ENCODE measurements around the gene KIF2C.
"Not testable (repeated sequence)": the region's sequence is repeated elsewhere in the genome, so short reads cannot be mapped to it uniquely, and the experiment has no call there.

The KIF2C gene

DNA sequence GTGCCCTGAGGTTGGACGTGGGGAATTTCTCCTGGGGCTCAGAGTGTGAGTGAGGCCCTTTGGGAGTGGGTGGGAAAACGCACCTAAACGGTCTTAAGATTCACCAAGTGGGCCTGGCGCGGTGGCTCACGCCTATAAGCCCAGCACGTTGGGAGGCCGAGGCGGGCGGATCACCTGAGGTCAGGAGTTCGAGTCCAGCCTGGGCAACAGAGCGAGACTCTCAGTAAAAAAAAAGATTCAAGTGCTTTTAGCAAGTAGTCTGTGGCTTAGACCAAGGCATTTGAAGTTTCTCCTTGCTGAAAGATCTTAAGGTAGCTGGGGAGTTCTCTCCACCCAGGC is 37.1 kb downstream of the KIF2C start:
- no peak for FAIRE-seq

GRCh38 chr1:44777547-44777946 is 37.9 kb downstream of the KIF2C start:
- no peak for FAIRE-seq

- no peak for FAIRE-seq
Observed at GRCh38 chr1:44777969-44778635, 38.5 kb downstream of the KIF2C start.

DNA sequence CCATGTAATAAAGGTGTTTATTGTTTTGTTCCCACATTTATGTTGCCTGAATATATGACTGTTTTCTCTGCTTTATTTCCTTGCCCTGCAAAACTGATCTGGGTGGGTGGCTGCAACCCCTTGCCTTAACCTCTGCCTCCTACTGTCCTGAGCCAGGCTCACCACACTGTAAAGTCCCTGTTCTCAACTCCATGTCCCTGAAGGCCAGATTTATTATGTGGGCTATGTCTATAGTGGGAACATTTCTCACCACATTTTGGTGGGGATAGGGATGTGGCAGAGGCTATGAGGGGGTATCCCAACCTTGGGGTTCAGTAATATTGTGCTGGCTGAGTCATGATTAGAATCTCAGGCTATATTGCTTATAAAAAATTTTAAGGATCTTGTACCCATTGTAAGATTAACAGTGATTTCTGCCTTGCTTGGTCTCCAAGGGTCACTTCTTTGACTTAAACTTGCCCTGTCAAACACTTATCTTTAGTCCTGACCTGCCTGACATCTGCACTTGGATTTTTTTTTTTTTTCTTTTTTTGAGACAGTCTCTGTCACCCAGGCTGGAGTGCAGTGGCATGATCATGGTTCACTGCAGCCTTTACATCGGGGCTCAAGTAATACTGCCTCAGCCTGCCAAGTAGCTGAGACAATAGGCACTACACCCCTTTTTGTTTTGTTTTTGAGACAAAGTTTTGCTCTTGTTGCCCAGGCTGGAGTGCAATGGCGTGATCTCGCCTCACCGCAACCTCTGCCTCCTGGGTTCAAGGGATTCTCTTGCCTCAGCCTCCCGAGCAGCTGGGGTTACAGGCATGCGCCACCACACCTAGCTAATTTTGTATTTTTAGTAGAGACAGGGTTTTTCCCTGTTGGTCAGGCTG is 39.3 kb downstream of the KIF2C start:
- no peak for FAIRE-seq

GRCh38 chr1:44780583-44781121 is 41.0 kb downstream of the KIF2C start:
- no peak for FAIRE-seq

DNA sequence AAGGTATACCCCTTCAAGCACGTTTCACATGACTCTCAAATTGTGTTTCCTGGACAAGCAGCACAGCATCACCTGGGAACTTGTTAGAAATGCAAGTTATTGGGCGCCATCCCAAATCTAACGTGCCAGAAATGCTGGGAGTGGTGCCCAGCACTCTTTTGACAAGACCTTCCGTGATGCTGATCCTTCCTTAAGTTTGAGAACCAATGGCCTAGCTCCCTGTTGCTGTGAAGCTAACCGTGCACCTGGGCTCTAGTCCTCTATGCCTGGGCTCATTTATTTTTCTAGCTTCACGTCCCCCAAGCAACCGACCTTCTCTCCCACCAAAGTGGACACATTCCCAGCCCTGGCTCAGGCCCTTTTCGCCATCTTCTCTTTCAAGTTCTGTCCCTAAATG is 44.1 kb downstream of the KIF2C start:
- FAIRE-seq: no peak

- FAIRE-seq: no peak
Observed at GRCh38 chr1:44784094-44785028, 44.7 kb downstream of the KIF2C start.

- no peak for FAIRE-seq
Observed at GRCh38 chr1:44785029-44785380, 45.4 kb downstream of the KIF2C start.

DNA sequence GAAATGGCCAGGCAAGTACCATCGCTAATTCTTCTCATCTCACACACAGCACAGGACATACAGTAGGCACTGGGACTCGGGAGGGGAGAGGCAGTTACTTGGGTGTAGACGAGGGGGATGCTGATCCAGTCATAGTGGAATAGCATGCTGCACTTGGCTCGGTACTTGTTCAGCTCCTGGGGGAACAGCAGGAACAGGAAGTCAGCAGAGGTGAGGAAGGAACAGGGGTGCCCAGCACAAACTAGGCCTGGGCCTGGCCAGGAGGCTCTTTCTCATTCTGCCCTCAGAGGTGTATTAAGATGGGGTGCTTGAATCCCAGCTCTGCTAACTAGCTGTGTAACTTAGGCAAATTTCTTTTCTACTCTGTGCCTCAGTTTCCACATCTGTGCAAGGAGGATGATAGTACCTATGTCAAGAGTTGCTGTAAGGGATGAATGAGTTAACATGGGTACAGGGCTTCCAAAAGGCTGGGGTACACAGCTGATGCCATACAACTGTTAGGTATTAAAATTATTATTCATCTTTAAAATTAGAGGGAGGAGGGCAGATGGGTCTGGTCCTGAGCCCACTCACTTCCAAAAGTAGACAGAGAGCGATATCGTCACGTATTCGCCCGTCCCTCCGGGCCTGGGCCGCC is 46.0 kb downstream of the KIF2C start:
- FAIRE-seq: no peak

DNA sequence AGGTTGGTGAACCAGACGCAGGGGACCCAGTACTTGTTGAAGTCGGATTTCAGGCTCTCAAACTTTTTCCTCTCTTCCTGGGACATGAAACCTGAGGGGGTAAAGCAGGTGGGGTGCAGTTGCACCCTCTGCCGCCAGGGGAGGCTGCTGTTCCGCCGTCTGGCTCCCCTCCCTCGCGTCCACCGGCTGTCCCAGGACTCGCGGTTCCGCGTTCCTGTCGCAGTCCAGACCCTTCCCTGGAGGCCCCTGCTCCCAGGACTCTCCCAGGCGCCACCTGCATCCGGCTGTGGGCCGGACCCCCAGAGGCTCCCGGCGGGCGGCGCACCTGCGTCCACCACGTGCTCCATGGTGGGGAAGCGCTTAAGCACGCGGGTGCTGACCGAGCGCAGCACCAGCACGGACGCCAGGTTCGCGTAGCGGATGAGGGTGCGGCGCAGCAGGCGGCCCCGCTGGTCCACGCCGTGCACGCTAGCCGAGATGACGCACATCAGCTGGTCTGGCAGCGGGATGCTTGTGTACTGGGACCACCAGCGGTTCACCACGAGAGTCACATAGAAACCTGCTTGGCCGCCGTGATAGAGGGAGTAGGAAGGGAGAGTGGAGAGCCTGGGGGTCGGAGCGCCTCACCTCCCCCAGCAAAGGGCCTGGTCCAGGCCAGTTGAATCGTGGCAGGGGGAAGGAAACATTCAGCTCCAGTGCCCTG is 46.7 kb downstream of the KIF2C start:
- FAIRE-seq: no peak

DNA sequence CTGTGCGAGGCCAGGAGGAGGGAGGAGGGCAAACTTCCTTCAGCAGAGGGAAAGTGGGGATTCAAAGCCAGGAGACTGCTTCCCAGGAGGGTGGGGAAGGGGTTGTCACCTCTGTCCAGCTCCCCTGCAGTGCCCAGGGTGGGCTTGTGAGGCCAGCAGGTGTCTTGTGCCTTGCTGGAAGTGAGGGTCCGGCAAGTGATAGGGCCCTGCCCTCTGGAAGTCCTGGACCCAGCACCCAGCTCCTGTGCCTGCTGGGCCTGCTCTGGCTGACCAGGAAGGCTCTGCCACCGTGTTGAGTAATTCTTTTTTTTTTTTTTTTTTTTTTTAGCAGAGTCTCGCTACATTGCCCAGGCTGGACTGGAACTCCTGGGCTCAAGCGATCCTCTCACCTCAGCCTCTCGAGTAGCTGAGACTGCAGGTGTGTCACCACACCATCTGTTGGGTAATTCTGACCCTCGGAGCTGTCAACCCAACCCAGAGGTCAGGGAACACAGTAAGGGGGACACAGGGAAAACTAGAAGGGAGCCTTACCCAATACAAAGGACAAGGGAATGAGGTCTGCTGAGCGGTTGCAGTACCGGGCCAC is 47.3 kb downstream of the KIF2C start:
- no peak for FAIRE-seq

DNA sequence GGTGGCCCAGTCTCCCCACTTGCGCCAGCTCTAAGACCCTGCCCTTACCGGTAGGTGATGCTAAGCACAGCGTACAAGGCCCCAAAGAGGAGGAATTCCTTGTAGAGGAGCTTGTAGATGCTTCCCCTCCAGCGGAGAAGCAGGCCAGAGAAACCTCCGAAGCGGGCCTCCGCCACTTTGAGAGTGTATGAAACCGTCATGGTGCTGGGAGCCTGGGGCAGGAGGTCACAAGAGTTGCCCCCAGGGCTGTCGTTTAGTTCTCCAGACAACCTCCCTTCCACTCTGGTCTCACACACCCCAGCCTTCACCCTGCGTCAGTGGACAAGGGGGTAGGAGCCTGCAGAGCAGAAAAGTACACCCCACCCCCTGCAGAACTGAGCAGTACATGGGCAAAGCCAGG is 47.9 kb downstream of the KIF2C start:
- no peak for FAIRE-seq

- FAIRE-seq: no peak
Observed at GRCh38 chr1:44788120-44788860, 48.7 kb downstream of the KIF2C start, which contains the start of gene BEST4. Gene BEST4 (minus strand): TSS chr1:44788170. CDS start chr1:44787705, 465 bp downstream.

DNA sequence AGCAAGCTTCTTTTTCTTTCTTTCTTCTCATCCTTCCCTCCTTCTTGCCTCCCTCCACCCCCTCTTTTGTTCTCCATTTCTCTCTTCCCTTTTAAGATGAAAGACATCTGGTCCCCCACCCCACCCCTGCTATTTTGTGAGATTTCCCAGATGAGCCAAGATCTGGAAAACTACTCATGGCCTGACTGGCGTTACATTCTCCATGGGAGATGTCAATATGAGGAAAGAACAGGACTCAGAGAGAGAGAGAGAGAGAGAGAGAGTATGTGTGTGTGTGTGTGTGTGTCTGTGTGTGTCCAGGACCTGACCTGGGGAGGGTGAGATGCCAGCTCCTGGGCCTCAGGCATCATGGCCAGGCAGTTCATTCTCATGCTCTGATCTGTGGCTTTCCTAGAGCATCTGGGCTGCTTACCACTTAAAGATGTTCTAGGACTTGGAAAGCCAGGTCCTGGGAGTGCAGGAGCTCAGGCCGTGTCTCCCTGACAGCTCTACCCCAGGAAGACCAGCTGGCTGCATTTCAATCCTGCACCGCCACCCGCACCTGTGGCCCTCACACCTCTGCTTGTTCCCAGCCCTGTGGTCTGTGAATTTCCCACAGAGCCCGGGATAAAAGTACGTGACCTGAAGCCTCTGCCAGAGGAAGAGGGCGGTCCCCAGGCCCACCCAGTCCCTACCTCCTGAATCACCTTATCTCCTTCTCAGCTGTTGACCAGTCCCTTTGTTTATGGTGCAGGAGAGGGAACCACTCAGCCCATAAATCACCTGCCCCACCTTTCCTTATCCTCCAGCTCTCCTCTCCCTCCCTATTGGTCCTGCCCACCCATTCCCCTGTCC is 51.5 kb downstream of the KIF2C start:
- no peak for FAIRE-seq

DNA sequence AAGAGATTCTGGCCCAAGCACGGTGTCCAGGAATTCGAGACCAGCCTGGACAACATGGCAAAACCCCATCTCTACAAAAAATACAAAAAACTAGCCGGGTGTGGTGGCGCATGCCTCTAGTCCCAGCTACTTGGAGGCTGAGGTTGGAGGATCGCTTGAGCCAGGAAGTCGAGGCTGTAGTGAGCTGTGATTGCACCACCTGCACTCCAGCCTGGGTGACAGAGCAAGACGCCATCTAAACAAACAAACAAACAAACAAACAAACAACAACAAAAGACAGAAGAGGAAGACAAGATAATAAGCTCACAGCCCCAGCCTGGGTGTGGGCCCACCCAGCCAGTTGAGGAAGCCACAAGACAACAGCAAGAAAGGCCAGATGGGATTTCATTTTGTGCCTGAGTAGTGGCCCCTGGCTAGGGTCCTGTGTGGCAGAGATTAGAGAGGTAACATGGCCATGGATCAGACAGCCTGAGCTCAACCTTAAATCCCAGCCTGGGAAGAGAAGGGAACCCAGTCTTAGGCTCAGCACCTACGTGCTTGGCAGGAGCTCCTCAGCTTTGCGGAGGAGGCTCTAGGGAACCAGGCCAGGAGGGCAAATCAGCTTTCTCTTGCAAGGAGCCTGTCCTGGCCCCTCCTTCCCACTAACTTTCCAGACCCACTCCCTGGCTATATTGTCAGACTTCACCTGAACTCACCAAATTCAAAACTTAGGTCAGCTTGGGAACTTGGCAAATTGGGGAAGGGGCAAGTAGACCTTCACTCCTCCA is 53.3 kb downstream of the KIF2C start:
- no peak for FAIRE-seq

GRCh38 chr1:44797886-44798285 is 58.2 kb downstream of the KIF2C start:
- not testable (repeated sequence) for FAIRE-seq

GRCh38 chr1:44798481-44799365 is 59.1 kb downstream of the KIF2C start:
- no peak for FAIRE-seq
